GM19397 (cell line): ENCODE measurements around the gene OAS3.
"Not testable (repeated sequence)": the region's sequence is repeated elsewhere in the genome, so short reads cannot be mapped to it uniquely, and the experiment has no call there.

Experiments
- ATAC-seq: cut with Tn5 transposase; IDR thresholded peaks from one replicate; pipeline ENCODE4 v1.9.1; 2021; ENCODE audit warnings: mild to moderate bottlenecking, moderate library complexity; ENCODE audit not compliant: unreplicated experiment

OAS3 gene

GRCh38 chr12:112937741-112938719, at the start of gene OAS3:
Gene OAS3, plus strand, starts transcription at chr12:112938474. Its CDS starts 57 bp downstream, at chr12:112938531.
- peak; percentile 51 for ATAC-seq

GRCh38 chr12:112891093-112892024, 46.9 kb upstream of the OAS3 start:
- ATAC-seq: no peak

- no peak for ATAC-seq
These were observed 45.4 kb upstream of the OAS3 start for GRCh38 chr12:112892856-112893255.

- ATAC-seq: no peak
These were observed 44.1 kb upstream of the OAS3 start for GRCh38 chr12:112894128-112894527.

- ATAC-seq: no peak
These were observed 39.9 kb upstream of the OAS3 start for GRCh38 chr12:112898380-112898779.

- no peak for ATAC-seq
These were observed 37.8 kb upstream of the OAS3 start for GRCh38 chr12:112900298-112901145.

- ATAC-seq: no peak
These were observed 37.0 kb upstream of the OAS3 start for GRCh38 chr12:112901271-112901670.

- ATAC-seq: no peak
These were observed 33.7 kb upstream of the OAS3 start for GRCh38 chr12:112904571-112904970.

GRCh38 chr12:112905451-112906089, 32.7 kb upstream of the OAS3 start:
- ATAC-seq: no peak

GRCh38 chr12:112906712-112907414, 31.4 kb upstream of the OAS3 start, which contains the start of gene OAS1:
Gene OAS1, plus strand, starts transcription at chr12:112906962. Its CDS starts 78 bp downstream, at chr12:112907040.
- peak; percentile 59 for ATAC-seq

- ATAC-seq: peak; percentile 37
These were observed 30.7 kb upstream of the OAS3 start for GRCh38 chr12:112907415-112908157.

GRCh38 chr12:112908548-112908947, 29.7 kb upstream of the OAS3 start:
- no peak for ATAC-seq

GRCh38 chr12:112909693-112910092, 28.6 kb upstream of the OAS3 start:
- ATAC-seq: no peak

GRCh38 chr12:112913038-112913688, 25.1 kb upstream of the OAS3 start:
- no peak for ATAC-seq

GRCh38 chr12:112913888-112914287, 24.4 kb upstream of the OAS3 start:
- not testable (repeated sequence) for ATAC-seq

GRCh38 chr12:112916270-112916669, 22.0 kb upstream of the OAS3 start:
- ATAC-seq: no peak

- no peak for ATAC-seq
These were observed 19.2 kb upstream of the OAS3 start for GRCh38 chr12:112919121-112919520.

- peak; percentile 79 for ATAC-seq
These were observed 13.3 kb upstream of the OAS3 start for GRCh38 chr12:112924986-112925385.
